GM21576 (cell line): ENCODE data around the gene ETDC.

ENCODE experiments used
- ATAC-seq: cut with Tn5 transposase; IDR thresholded peaks from one replicate; pipeline ENCODE4 v1.9.1; 2021; ENCODE audit warnings: mild to moderate bottlenecking, moderate library complexity; ENCODE audit not compliant: unreplicated experiment

ETDC gene

GRCh38 chrX:135345107-135345589, 35.9 kb downstream of the ETDC start:
- ATAC-seq: no peak

- no peak for ATAC-seq
These were observed 37.7 kb downstream of the ETDC start for GRCh38 chrX:135346975-135347374.

GRCh38 chrX:135347381-135348016, 38.2 kb downstream of the ETDC start:
- ATAC-seq: no peak

- ATAC-seq: no peak
These were observed 45.0 kb downstream of the ETDC start for GRCh38 chrX:135354288-135354687.
